ENCODE data around the gene GBGT1.

- TF ChIP-seq, protein P1, sequence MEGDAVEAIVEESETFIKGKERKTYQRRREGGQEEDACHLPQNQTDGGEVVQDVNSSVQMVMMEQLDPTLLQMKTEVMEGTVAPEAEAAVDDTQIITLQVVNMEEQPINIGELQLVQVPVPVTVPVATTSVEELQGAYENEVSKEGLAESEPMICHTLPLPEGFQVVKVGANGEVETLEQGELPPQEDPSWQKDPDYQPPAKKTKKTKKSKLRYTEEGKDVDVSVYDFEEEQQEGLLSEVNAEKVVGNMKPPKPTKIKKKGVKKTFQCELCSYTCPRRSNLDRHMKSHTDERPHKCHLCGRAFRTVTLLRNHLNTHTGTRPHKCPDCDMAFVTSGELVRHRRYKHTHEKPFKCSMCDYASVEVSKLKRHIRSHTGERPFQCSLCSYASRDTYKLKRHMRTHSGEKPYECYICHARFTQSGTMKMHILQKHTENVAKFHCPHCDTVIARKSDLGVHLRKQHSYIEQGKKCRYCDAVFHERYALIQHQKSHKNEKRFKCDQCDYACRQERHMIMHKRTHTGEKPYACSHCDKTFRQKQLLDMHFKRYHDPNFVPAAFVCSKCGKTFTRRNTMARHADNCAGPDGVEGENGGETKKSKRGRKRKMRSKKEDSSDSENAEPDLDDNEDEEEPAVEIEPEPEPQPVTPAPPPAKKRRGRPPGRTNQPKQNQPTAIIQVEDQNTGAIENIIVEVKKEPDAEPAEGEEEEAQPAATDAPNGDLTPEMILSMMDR (IDR thresholded peaks at IDR 0.05 in 4 of 5, conservative IDR thresholded peaks at IDR 0.05 in 1 of 5) = no peak
- TF ChIP-seq POLR2A (IDR thresholded peaks at IDR 0.05) = no peak
Measured at GRCh38 chr9:133121198-133121914, 42.4 kb downstream of the GBGT1 start, which contains the start of gene RALGDS.

Measured in gastrocnemius medialis (tissue), 4 donors.